B cell (primary cell): Measurements from ENCODE around the gene PLCZ1.
"Not testable (repeated sequence)": the region's sequence is repeated elsewhere in the genome, so short reads cannot be mapped to it uniquely, and the experiment has no call there.

Experiments used
- EZH2 ChIP-seq: IDR thresholded peaks from 2 replicates; pipeline ENCODE4 v1.6.1; 2012; ENCODE audit warnings: borderline replicate concordance, low read depth, mild to moderate bottlenecking, moderate library complexity, low read length; ENCODE audit not compliant: insufficient read depth, poor library complexity, severe bottlenecking
- TF ChIP-seq, protein P1 (sequence below): fragments of 200-600 bp; IDR thresholded peaks from one replicate; pipeline ENCODE4 v1.8.0; 2022; ENCODE audit warnings: antibody characterized with exemption, mild to moderate bottlenecking

- TF ChIP-seq EZH2 = not testable (repeated sequence)
- TF ChIP-seq, protein P1, sequence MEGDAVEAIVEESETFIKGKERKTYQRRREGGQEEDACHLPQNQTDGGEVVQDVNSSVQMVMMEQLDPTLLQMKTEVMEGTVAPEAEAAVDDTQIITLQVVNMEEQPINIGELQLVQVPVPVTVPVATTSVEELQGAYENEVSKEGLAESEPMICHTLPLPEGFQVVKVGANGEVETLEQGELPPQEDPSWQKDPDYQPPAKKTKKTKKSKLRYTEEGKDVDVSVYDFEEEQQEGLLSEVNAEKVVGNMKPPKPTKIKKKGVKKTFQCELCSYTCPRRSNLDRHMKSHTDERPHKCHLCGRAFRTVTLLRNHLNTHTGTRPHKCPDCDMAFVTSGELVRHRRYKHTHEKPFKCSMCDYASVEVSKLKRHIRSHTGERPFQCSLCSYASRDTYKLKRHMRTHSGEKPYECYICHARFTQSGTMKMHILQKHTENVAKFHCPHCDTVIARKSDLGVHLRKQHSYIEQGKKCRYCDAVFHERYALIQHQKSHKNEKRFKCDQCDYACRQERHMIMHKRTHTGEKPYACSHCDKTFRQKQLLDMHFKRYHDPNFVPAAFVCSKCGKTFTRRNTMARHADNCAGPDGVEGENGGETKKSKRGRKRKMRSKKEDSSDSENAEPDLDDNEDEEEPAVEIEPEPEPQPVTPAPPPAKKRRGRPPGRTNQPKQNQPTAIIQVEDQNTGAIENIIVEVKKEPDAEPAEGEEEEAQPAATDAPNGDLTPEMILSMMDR = not testable (repeated sequence)
Measured at GRCh38 chr12:18785465-18785864, 47.7 kb upstream of the PLCZ1 start.
